ENCODE results near the gene FKBP7.
"Not testable (repeated sequence)": the region's sequence is repeated elsewhere in the genome, so short reads cannot be mapped to it uniquely, and the experiment has no call there.

FKBP7 gene

DNA sequence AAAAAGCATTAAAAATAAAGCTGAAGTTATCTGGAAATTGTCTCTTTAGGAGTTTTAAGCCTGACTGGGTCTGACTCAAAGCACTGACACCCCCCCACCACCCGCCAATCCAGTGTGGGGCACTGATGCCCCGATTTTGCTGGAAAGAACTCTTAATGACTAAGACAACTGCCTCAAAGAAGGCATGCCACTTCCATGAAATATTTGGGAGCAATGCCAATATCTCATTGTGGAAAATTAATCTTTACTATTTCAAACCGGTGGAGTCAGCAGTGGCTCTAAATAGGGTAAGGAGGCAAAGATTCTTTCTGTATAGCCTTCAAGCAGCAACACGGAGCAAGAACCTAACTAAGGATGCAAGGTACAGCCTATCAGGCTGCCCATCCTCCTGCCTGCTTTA is 4.5 kb downstream of the FKBP7 start:
- no peaks in the 10 kb centered on the region for H3K4me1 ChIP-seq (ENCODE audit: control insufficient read depth, insufficient read depth, low read length)
- H3K27me3 ChIP-seq (ENCODE audit: control insufficient read depth, insufficient read depth, low read length), result no peaks in the 10 kb centered on the region
- no peak overlapping the region for H3K4me3 ChIP-seq (ENCODE audit: low read depth, low read length)
- no peaks in the 10 kb centered on the region for H3K9me3 ChIP-seq (ENCODE audit: control insufficient read depth, insufficient read depth, low read length)
- H3K27ac ChIP-seq (ENCODE audit: low read depth, low read length), result no peak overlapping the region
- no peaks in the 10 kb centered on the region for H3K36me3 ChIP-seq (ENCODE audit: control insufficient read depth, insufficient read depth, low read length)
- H3K9ac ChIP-seq (ENCODE audit: low read depth, low read length), result no peak overlapping the region

DNA sequence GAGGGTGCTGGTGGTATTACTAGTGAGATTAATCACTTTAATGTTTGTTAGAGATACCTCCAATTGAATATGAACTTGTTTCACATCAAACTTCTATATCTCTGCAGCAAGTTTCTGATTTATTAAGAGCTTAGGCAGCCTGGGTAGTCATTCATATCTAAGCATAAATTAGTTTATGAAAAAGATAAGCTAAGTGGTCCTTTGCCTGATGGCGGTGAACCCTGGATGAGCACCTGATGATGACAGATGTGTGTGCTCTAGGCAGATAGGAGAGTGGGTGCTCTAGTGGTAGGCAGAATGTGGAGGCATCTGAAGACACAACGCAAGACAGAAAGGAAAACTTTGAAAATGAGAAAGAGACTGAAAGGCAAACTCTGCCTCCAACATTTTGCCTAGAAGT is 5.0 kb downstream of the FKBP7 start:
- H3K9me3 ChIP-seq (ENCODE audit: control insufficient read depth, insufficient read depth, low read length), result no peaks in the 10 kb centered on the region

DNA sequence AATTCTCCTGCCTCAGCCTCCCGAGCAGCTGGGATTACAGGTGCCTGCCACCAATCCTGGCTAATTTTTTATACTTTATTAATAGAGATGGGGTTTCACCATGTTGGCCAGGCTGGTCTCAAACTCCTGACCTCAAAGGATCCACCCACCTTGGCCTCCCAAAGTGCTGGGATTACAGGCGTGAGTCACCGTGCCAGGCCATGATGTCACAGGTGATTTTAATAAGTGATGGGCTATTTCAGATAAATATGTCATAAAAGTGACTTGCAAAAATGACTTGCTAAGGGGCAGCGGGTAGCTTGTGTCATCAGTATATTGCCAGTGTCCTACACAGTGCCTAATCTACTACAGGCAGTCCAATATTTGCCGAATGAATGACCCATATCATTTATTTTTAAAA is 7.1 kb downstream of the FKBP7 start:
- H3K27me3 ChIP-seq (ENCODE audit: control insufficient read depth, insufficient read depth, low read length); H3K9me3 ChIP-seq (ENCODE audit: control insufficient read depth, insufficient read depth, low read length); H3K27ac ChIP-seq (ENCODE audit: low read depth, low read length); H3K4me3 ChIP-seq (ENCODE audit: low read depth, low read length); H3K4me1 ChIP-seq (ENCODE audit: control insufficient read depth, insufficient read depth, low read length); H3K9ac ChIP-seq (ENCODE audit: low read depth, low read length); H3K36me3 ChIP-seq (ENCODE audit: control insufficient read depth, insufficient read depth, low read length): not testable (repeated sequence)

More for the DNA sequence above, 5.0 kb downstream of the FKBP7 start:
- Histone ChIP-seq H3K9ac (ENCODE audit: low read depth, low read length) (no peak overlapping the region), H3K27me3 (ENCODE audit: control insufficient read depth, insufficient read depth, low read length) (no peaks in the 10 kb centered on the region), H3K4me3 (ENCODE audit: low read depth, low read length) (no peak overlapping the region), H3K27ac (ENCODE audit: low read depth, low read length) (no peak overlapping the region), H3K36me3 (ENCODE audit: control insufficient read depth, insufficient read depth, low read length) (no peaks in the 10 kb centered on the region), H3K4me1 (ENCODE audit: control insufficient read depth, insufficient read depth, low read length) (no peaks in the 10 kb centered on the region)

DNA sequence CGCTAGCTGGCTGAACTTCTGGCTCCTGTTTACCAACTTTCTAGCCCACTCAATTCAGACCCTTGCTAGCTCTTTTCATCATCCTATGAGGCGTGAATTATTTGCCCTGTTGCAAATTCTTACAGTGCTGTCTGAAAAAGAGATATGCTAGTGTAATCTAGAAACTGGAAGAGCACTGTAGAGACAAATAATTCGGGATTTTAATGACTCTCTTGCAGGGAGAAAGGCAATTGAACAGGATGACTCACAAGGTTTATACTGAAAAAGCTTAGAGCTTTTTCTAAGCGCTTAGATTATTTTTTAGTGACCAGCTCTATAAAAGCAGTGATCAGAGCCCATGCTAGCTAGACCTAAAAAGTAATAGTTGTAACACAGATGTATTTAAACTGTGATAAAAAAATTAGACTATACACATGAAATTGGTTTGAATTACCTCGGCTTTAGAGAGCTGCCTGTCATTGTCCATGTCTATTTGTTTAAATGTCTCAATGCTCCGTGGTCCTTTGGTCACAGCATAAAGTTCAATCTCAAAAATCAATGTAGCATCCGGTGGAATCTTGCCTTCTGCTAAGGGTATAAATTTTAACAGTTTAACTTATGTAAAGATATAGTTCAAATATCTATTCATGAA is 9.1 kb downstream of the FKBP7 start:
- no peaks in the 10 kb centered on the region for H3K4me1 ChIP-seq (ENCODE audit: control insufficient read depth, insufficient read depth, low read length)
- H3K36me3 ChIP-seq (ENCODE audit: control insufficient read depth, insufficient read depth, low read length), result no peaks in the 10 kb centered on the region
- no peaks in the 10 kb centered on the region for H3K27me3 ChIP-seq (ENCODE audit: control insufficient read depth, insufficient read depth, low read length)

DNA sequence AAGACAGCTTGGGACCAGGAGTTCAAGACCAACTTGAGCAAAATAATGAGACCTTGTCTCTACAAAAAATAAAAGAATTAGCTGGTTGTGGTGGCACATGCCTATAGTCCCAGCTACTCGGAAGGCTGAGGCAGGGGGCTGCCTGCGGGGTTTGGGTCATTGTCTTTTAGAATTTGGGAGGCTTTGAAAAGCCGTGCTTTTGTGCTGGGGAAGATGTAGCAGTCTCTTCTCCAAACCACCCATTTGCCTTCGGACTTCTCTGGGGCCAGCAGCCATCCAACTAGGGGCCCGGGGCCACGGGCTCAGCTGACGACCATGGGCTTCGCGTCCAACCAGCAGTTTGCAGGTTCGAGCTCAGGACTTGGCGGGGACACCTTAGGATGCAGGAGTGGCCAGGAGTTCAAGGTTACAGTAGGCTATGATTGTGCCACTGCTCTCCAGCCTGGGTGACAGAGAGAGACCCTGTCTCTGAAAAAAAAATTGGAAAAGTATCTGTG is 21.0 kb downstream of the FKBP7 start:
- H3K27me3 ChIP-seq (ENCODE audit: control insufficient read depth, insufficient read depth, low read length), result no peaks in the 10 kb centered on the region
- H3K36me3 ChIP-seq (ENCODE audit: control insufficient read depth, insufficient read depth, low read length), result no peaks in the 10 kb centered on the region
- H3K9me3 ChIP-seq (ENCODE audit: control insufficient read depth, insufficient read depth, low read length), result no peaks in the 10 kb centered on the region
- no peak overlapping the region for H3K9ac ChIP-seq (ENCODE audit: low read depth, low read length)
- no peak overlapping the region for H3K27ac ChIP-seq (ENCODE audit: low read depth, low read length)
- no peak overlapping the region for H3K4me3 ChIP-seq (ENCODE audit: low read depth, low read length)
- no peaks in the 10 kb centered on the region for H3K4me1 ChIP-seq (ENCODE audit: control insufficient read depth, insufficient read depth, low read length)

More for the DNA sequence above, 9.1 kb downstream of the FKBP7 start:
- Histone ChIP-seq H3K27ac (ENCODE audit: low read depth, low read length) (no peak overlapping the region), H3K4me3 (ENCODE audit: low read depth, low read length) (no peak overlapping the region), H3K9me3 (ENCODE audit: control insufficient read depth, insufficient read depth, low read length) (no peaks in the 10 kb centered on the region), H3K9ac (ENCODE audit: low read depth, low read length) (no peak overlapping the region)

DNA sequence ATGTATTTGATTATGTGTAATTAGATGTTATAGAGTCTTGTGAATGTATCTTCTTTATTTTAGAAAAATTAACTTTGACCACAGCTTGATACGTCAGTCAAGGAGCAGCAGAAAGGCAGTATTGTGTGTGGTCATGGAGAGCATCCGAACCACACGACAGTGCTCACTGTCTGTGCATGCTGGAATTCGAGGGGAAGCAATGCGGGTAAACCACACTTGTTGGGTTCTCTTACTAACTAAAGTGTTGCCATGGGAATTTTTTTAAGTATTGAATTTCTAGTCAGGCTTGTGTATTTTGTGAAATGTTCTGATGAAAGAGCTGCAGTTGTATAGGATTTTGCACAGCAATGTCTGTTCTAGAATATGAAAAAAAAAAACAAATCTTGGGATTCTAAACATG is 22.5 kb downstream of the FKBP7 start:
- Histone ChIP-seq H3K27ac (ENCODE audit: low read depth, low read length) (no peak overlapping the region), H3K27me3 (ENCODE audit: control insufficient read depth, insufficient read depth, low read length) (no peaks in the 10 kb centered on the region), H3K9me3 (ENCODE audit: control insufficient read depth, insufficient read depth, low read length) (no peaks in the 10 kb centered on the region), H3K4me3 (ENCODE audit: low read depth, low read length) (no peak overlapping the region), H3K4me1 (ENCODE audit: control insufficient read depth, insufficient read depth, low read length) (0 out of 2 replicates have a peak, but pooled peaks cover 2% of the 10 kb centered on the region), H3K36me3 (ENCODE audit: control insufficient read depth, insufficient read depth, low read length) (no peaks in the 10 kb centered on the region), H3K9ac (ENCODE audit: low read depth, low read length) (no peak overlapping the region)

DNA sequence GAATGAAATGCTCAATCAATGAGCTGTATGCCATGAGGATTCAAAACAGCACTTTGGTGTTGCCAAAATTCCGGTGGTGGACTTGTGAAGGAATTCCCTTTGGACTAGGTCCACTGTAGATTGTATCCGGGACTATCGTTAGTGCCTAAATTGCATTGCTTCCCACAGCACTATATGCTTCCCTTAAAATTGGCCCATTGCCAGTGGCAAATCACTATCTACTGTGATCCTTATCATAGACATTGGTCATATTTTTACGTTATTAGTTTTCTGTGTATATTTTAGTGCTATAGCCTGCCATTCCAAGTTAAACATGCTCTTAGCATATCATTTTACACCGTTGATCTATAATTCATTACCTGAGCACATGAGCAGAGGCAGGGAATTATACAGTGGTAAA is 25.5 kb downstream of the FKBP7 start:
- Histone ChIP-seq H3K27me3 (ENCODE audit: control insufficient read depth, insufficient read depth, low read length) (no peaks in the 10 kb centered on the region), H3K4me3 (ENCODE audit: low read depth, low read length) (no peak overlapping the region), H3K9ac (ENCODE audit: low read depth, low read length) (no peak overlapping the region), H3K36me3 (ENCODE audit: control insufficient read depth, insufficient read depth, low read length) (peaks cover 13% of the 10 kb centered on the region), H3K9me3 (ENCODE audit: control insufficient read depth, insufficient read depth, low read length) (no peaks in the 10 kb centered on the region), H3K27ac (ENCODE audit: low read depth, low read length) (no peak overlapping the region), H3K4me1 (ENCODE audit: control insufficient read depth, insufficient read depth, low read length) (peaks cover 11% of the 10 kb centered on the region; the same call in 1 of the 2 replicates)

DNA sequence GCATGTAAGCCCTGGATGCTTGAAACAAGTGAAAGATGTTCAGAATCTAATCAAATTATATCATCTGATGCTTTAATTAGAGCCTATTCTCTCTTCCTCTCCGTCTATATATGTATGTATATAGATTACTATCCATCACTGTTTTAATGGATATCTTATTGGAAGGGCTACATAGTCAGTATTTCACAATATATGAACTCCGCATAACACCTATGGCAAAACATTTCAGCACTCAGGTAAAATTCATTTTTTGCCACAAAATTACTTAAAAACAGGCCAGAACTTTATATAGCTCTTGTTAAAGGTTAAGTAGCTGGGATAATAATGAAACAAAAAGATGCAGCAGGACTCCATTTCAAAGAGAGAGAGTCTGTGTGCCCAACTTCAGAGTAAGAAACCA is 26.1 kb downstream of the FKBP7 start:
- Histone ChIP-seq H3K27me3 (ENCODE audit: control insufficient read depth, insufficient read depth, low read length) (no peaks in the 10 kb centered on the region), H3K27ac (ENCODE audit: low read depth, low read length) (no peak overlapping the region), H3K4me1 (ENCODE audit: control insufficient read depth, insufficient read depth, low read length) (peaks cover 11% of the 10 kb centered on the region; the same call in 1 of the 2 replicates), H3K9me3 (ENCODE audit: control insufficient read depth, insufficient read depth, low read length) (no peaks in the 10 kb centered on the region), H3K4me3 (ENCODE audit: low read depth, low read length) (no peak overlapping the region), H3K36me3 (ENCODE audit: control insufficient read depth, insufficient read depth, low read length) (peaks cover 17% of the 10 kb centered on the region), H3K9ac (ENCODE audit: low read depth, low read length) (no peak overlapping the region)

DNA sequence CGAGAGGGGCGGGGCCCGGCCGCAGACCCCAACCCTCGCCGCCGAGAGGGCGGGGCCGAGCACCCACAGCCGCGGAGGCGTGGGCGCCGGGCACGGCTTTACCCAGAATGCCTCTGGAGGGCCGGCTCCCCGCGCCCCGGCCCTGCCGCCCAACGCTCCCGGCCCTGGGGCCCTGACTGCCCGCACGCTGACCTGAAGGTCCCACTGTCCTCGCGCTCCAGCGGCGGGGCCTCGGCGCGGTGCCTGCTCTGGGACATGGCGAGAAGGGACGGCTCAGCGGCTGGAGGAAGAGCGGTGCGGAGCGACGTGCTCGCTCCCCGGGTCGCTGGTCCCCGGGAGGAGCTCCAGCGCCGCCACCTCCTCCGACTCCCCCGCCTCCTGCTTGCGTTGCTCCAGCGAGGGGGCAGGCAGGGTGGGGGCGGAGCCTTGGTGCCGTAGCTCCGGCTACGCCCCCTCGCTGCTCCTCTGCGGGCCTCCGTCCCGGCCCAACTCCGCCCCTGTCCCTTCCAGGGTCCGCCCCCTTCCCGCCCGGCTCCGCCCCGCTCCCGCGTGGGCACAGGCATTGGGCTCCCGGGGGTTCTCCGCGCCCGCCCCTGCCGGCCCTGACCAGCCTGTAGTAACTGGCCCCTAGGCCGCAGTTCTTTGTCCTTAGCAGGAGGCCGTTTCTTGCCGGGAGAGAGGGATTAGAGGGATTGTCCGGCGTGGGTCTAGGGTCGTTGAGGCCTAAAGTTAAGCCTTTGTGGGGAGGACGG is 27.4 kb downstream of the FKBP7 start, which contains the start of the genes PJVK and PRKRA:
Gene PJVK, plus strand, starts transcription at position 605 of the 752 bp plus-strand sequence. CDS start 2,032 bp downstream, outside the sequence.
Gene PRKRA, minus strand, starts transcription at position 402 of the 752 bp plus-strand sequence. Its CDS starts 145 bp downstream, at position 257.
- Histone ChIP-seq H3K4me1 (ENCODE audit: control insufficient read depth, insufficient read depth, low read length) (peaks cover 11% of the 10 kb centered on the region; the same call in 1 of the 2 replicates), H3K9me3 (ENCODE audit: control insufficient read depth, insufficient read depth, low read length) (no peaks in the 10 kb centered on the region), H3K4me3 (ENCODE audit: low read depth, low read length) (peak within 1 kb of the TSS; percentile 89), H3K36me3 (ENCODE audit: control insufficient read depth, insufficient read depth, low read length) (peaks cover 27% of the 10 kb centered on the region), H3K27me3 (ENCODE audit: control insufficient read depth, insufficient read depth, low read length) (no peaks in the 10 kb centered on the region), H3K27ac (ENCODE audit: low read depth, low read length) (peak within 1 kb of the TSS; percentile 100), H3K9ac (ENCODE audit: low read depth, low read length) (peak within 1 kb of the TSS; percentile 94)

DNA sequence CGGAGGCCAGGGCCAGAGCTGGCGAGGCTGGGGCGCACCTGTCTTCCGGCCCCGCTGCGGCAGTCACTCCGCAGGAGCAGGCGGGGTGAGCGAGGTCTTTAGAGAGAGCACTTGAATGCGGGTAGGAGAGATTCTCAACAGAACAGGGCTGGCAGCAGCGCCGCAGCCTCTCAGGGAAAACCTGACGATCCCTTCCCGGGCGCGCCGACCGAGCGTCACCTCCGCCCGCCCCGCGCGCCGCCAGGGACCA is 28.0 kb downstream of the FKBP7 start:
- Histone ChIP-seq H3K27me3 (ENCODE audit: control insufficient read depth, insufficient read depth, low read length) (no peaks in the 10 kb centered on the region), H3K9ac (ENCODE audit: low read depth, low read length) (peak overlapping the region; percentile 88), H3K36me3 (ENCODE audit: control insufficient read depth, insufficient read depth, low read length) (peaks cover 29% of the 10 kb centered on the region), H3K9me3 (ENCODE audit: control insufficient read depth, insufficient read depth, low read length) (no peaks in the 10 kb centered on the region), H3K27ac (ENCODE audit: low read depth, low read length) (peak overlapping the region; percentile 100), H3K4me1 (ENCODE audit: control insufficient read depth, insufficient read depth, low read length) (peaks cover 11% of the 10 kb centered on the region; the same call in 1 of the 2 replicates), H3K4me3 (ENCODE audit: low read depth, low read length) (peak overlapping the region; percentile 89)

All from HUES48 (cell line).